SIG-M5 treated with dmso at 0.1 percent for 504 hours (cell line): Measurements from ENCODE around the gene MPDZ.

ENCODE experiments used
- DNase-seq: peaks from one replicate; lab custom pipeline; 2025; ENCODE audit not compliant: unreplicated experiment; lab: John Stamatoyannopoulos, UW

Gene MPDZ, protein sequence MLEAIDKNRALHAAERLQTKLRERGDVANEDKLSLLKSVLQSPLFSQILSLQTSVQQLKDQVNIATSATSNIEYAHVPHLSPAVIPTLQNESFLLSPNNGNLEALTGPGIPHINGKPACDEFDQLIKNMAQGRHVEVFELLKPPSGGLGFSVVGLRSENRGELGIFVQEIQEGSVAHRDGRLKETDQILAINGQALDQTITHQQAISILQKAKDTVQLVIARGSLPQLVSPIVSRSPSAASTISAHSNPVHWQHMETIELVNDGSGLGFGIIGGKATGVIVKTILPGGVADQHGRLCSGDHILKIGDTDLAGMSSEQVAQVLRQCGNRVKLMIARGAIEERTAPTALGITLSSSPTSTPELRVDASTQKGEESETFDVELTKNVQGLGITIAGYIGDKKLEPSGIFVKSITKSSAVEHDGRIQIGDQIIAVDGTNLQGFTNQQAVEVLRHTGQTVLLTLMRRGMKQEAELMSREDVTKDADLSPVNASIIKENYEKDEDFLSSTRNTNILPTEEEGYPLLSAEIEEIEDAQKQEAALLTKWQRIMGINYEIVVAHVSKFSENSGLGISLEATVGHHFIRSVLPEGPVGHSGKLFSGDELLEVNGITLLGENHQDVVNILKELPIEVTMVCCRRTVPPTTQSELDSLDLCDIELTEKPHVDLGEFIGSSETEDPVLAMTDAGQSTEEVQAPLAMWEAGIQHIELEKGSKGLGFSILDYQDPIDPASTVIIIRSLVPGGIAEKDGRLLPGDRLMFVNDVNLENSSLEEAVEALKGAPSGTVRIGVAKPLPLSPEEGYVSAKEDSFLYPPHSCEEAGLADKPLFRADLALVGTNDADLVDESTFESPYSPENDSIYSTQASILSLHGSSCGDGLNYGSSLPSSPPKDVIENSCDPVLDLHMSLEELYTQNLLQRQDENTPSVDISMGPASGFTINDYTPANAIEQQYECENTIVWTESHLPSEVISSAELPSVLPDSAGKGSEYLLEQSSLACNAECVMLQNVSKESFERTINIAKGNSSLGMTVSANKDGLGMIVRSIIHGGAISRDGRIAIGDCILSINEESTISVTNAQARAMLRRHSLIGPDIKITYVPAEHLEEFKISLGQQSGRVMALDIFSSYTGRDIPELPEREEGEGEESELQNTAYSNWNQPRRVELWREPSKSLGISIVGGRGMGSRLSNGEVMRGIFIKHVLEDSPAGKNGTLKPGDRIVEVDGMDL (N-terminal part only)

DNA sequence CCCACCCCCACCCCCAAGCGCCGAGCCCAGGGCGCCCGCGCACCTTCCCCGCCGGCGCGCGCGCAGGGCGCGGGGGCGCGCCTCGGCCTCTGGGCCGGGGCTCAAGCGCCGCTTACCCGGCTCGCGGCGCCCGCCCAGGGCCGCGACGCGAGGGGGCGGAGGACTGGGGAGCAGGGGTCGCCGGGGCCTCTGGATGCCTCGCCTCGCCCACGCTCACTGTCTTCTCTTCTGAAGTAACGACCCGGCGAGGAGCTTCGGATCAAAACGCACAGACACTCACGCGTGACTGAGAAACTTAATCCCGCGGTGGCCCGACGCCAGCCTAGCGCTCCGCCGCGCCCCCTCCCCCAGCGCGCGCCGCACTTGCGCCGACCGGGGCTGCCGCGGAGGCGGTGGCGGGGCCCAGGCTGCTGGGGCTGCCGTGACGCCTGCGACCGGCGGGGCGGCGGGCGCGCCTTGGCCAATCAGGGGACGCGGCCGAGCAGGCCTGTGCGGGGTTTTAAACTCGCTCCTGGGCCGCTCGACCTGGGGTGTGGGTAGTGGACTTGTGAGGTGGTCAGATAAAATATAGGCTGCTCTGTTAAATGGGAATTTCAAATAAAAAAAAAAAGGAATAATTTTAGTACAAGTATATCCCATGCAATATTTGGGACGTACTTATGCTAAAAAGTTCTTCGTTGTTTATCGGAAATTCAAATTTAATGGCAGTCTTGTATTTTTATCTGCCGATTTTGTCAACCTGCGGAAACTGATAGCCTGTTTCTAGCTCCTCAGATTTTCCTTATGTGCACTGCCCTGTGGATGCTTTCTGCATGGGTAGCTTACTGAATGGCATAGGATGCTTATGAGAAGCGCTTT is at the start of gene MPDZ:
TSS of gene MPDZ (minus strand) at position 409 of the 858 bp plus-strand sequence. CDS start 29,377 bp downstream, outside the sequence.
- DNase-seq: no peak

- DNase-seq: no peak
Observed at GRCh38 chr9:13324988-13325387, 45.5 kb upstream of the MPDZ start.

DNA sequence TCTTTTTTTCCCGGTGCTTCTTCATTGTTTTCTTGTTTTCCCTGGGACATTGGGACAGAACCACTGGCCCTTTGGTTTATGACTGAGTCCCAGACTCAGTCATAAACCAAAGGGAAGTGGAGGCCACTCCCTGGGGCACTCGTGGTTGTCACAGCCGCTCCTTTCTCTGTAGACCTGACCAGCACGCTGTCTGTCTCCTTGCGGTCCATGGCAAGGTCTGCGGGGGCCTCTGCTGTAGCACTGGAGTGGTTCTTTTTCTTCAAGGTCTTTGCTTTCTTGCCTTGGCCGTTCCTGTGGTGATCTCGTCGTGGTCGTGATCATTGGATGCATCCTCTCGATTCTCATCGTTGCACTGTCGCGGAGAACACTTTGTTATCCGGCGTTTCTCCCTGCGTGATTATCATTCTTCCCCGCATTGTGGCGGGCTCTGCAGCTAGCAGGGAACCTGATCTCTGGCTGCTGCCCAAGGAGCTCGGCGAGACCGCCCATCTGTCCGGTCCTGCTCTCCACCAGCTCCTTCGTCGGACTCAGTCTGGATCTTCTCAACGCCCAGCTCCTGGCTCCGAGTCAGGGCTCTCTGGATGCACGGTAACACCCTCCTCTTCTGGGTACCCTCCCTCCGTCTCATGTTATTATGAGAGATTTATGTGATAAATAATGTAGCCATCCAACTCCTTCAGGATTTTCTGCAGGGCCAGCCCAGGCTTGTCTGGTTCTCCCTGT is 43.5 kb upstream of the MPDZ start:
- no peak for DNase-seq

GRCh38 chr9:13318027-13318426 is 38.5 kb upstream of the MPDZ start:
- DNase-seq: no peak

GRCh38 chr9:13296972-13297371 is 17.5 kb upstream of the MPDZ start:
- DNase-seq: no peak

DNA sequence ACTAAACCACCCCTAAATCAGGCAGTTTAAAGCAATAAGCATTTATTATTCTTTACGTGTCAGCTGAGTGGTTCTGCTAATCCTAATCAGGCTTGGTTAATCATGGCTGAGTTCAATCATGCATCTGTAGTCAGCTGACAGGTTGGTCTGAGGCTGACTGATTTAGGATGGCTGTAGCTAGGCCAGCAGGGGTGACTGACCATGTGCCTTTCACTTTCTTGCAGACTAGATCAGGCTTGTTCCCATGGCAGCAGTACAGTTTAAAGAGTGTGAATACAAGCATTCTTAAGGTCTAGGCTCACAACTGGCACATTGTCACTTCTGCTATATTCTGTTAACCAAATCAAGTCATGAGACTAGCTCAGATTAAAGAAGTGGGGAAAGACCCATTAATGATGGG is 16.1 kb upstream of the MPDZ start:
- DNase-seq: no peak

GRCh38 chr9:13292782-13293181 is 13.3 kb upstream of the MPDZ start:
- DNase-seq: no peak

GRCh38 chr9:13292158-13292557 is 12.7 kb upstream of the MPDZ start:
- no peak for DNase-seq

GRCh38 chr9:13291718-13292117 is 12.2 kb upstream of the MPDZ start:
- DNase-seq: no peak

GRCh38 chr9:13284011-13284410 is 4.5 kb upstream of the MPDZ start:
- DNase-seq: no peak

- DNase-seq: no peak
Observed at GRCh38 chr9:13282998-13283397, 3.5 kb upstream of the MPDZ start.

- DNase-seq: no peak
Observed at GRCh38 chr9:13281356-13282016, 2.0 kb upstream of the MPDZ start.

DNA sequence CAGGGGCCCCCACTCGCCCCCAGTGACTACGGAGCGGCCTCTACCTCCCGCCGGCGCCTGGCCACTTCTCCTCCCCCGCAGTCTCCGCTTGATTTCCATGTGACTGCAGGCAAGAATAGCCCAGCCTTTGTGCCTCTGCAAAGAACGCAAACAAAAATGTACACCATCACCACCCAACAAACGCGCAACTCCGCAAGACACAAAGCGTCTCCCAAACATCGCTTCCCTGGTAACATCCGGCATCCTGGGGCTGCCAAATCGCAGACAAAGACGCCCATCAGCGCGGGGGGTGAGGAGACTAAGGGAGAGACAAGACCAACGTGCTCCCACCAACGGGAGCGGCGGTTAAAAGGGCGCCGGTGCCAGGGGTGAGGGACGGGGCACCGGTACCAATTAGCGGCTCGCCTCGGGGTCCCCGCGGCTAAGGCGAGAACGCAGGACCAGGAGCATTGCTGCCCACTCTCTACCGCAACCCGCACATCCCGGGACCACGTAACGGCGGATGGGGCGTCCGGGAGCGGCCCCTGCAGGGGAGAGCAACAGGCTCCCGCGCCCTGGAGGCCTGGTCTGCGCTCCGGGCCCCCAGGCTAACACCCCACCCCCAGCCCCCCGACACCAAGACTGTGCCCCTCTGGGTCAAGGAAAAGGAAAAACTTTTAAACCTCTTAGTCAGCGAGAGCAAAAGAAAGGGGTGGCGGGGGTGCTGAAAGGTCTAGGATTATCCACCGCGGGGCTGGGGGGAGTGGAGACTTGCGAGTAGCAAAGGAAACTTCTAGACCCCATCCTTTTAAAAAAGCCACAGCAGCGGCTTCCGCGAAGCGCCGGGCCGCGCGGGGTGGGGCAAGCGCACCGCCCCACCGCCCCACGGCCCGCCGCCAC is 885 bp downstream of the MPDZ start:
- no peak for DNase-seq

DNA sequence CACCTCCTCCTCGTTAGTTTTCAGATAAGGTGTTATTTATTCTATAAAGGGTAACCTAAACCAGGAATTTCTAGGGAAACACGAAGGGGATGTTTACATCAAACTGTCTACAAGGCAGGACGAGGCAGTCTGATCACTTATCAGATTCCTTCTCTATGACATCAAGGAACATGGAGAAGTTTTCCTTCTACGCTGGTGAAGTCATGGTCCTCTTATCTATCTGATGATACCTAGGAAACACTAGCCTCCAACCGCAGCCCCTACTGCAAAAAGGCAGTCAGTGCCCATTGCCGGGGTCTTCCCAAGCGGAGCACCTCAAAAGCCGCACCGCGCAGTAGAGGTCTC is 1.5 kb downstream of the MPDZ start:
- DNase-seq: no peak

DNA sequence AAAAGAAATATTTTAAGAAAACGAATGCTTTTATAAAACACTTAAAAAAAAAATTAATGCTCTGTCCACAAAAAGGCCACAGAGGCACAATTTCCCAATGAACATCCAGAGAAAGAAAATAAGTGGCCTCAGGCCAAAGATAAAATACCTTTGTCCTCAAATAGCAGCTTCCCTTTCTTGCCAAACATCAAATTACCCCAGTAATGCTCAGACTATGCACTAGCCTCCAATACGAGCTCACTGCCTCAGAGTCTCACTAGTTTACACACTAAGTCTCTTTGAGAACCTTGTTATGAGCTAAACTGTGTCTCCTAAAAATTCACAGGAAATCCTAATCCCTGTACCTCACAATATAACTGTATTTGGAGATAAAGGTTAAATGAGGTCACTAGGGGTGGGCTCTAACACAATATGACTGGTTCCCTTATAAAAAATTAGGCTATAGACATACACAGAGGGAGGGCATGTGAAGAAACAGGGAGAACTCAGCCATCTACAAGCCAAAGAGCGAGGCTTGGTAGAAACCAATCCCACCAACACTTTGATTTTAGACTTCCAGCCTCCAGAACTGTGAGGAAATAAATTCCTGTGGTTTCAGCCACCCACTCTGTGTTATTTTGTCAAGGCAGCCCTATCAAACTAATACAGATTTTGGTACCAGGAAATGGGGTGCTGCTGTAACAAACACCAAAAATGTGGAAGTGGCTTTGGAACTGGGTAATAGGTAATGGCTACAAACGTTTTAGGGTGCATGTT is 4.4 kb downstream of the MPDZ start:
- DNase-seq: no peak

- DNase-seq: no peak
Observed at GRCh38 chr9:13270734-13271133, 8.8 kb downstream of the MPDZ start.

GRCh38 chr9:13269589-13270452 is 9.7 kb downstream of the MPDZ start:
- no peak for DNase-seq
